ENCODE data around the gene TGFA. TPM values are rescaled to one million over a fixed set of nuclear protein-coding genes. Genes with fewer than 3 reads are reported as not detected.

TGFA gene
- total RNA-seq, 5 donors from 2014 or later (not counting 1 experiment from before 2014, with no cell fraction given): 1.2 to 8.3 (median 4.5) TPM

DNA sequence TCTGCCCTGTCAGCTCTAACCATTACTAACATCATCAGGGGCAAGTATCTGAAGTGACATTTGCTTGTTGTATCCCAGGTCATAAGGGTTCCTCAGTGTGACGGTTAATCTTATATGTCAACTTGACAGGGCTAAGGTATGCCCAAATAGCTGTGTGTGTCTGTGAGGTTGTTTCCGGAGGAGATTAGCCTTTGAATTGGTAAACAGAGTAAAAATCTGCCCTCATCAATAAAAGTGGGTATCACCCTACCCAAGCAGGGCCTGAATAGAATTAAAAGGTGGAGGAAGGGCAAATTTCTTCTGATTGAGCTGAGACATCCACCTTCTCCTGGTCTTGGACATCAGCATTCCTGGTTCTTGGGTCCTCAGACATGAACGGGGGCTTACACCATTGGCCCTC, 12.8 kb upstream of the TGFA start:
- Histone ChIP-seq H3K4me3 (ENCODE audit: control insufficient read depth in 1 of 2, extremely low read depth in 1 of 2, low read length in 1 of 2) (no peak overlapping the region), H3K4me1 (ENCODE audit: control insufficient read depth in 1 of 2, extremely low read depth in 1 of 2, insufficient read depth in 2 of 2, low read length in 2 of 2) (no peaks in the 10 kb centered on the region), H3K9me3 (no peaks in the 10 kb centered on the region), H3K36me3 (ENCODE audit: control insufficient read depth in 2 of 2, extremely low read depth in 1 of 2, insufficient read depth in 1 of 2, low read length in 1 of 2) (no peaks in the 10 kb centered on the region), H3K27ac (ENCODE audit: low read length) (no peak overlapping the region), H3K27me3 (replicated peaks in 1 of 2; ENCODE audit: control insufficient read depth in 2 of 2, extremely low read depth in 1 of 2, insufficient read depth in 2 of 2, low read length in 1 of 2) (peaks cover 0 to 6% of the 10 kb centered on the region in 2 experiments)
- no peak overlapping the region for H3K27ac Mint-ChIP-seq
- H3K36me3 Mint-ChIP-seq: no peaks in the 10 kb centered on the region
- CTCF ChIA-PET: no interaction called here
- WGBS (ENCODE audit: insufficient coverage): 77% methylated on average over 1 of the region's 3 CpGs
- no peaks in the 10 kb centered on the region for H3K9me3 Mint-ChIP-seq
- DNase-seq: no peak
- POLR2A ChIA-PET: no interaction called here
- ATAC-seq (replicated peaks in 1 of 4): no peak
- no peaks in the 10 kb centered on the region for H3K4me1 Mint-ChIP-seq
- H3K27me3 Mint-ChIP-seq: peaks cover 0 to 10% of the 10 kb centered on the region in 2 donors
- no peak overlapping the region for H3K4me3 Mint-ChIP-seq

DNA sequence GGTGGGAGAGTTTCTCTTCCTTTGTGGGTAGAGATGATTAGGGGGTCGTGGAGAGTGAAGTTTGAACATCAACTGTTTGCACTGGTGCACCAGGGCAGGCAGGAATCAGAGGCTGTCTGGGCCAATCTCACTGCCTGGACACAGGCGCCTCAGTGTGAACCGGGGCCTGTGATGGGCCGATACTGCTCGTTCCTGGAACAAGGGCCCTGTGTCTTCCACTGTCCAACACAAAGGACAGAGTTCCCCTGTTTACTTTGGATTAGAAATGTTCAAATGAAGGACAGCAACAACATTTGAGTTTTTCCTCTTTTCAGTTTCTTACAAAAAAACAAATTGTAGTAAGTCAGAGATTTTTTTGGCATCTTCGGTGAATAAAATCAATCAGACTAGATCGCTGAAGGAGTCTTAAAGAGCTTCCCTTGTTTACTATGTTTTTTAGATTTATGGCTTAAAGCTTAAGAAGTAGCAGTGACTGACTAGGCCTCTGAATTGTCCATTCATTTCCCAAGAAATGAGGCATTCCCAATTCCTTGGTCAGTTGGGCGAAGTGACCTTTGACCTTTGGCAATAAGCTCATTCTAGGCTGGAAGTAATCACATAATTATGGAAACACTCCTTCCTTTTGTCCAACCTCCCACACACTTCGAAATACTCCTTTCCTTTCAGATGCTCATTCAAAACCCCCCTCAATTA, 11.6 kb upstream of the TGFA start:
- H3K4me3 Mint-ChIP-seq: no peak overlapping the region
- 87% methylated on average over 3 of the region's 9 CpGs for WGBS (ENCODE audit: insufficient coverage)
- Histone ChIP-seq H3K36me3 (ENCODE audit: control insufficient read depth in 2 of 2, extremely low read depth in 1 of 2, insufficient read depth in 1 of 2, low read length in 1 of 2) (no peaks in the 10 kb centered on the region), H3K4me3 (ENCODE audit: control insufficient read depth in 1 of 2, extremely low read depth in 1 of 2, low read length in 1 of 2) (no peak overlapping the region), H3K27me3 (replicated peaks in 1 of 2; ENCODE audit: control insufficient read depth in 2 of 2, extremely low read depth in 1 of 2, insufficient read depth in 2 of 2, low read length in 1 of 2) (peaks cover 0 to 7% of the 10 kb centered on the region in 2 experiments), H3K9me3 (no peaks in the 10 kb centered on the region), H3K4me1 (ENCODE audit: control insufficient read depth in 1 of 2, extremely low read depth in 1 of 2, insufficient read depth in 2 of 2, low read length in 2 of 2) (no peaks in the 10 kb centered on the region), H3K27ac (ENCODE audit: low read length) (no peak overlapping the region)
- ATAC-seq (replicated peaks in 1 of 4) (no peak), DNase-seq (no peak)
- POLR2A ChIA-PET: no interaction called here
- peaks cover 4 to 16% of the 10 kb centered on the region in 2 donors for H3K27me3 Mint-ChIP-seq
- no peaks in the 10 kb centered on the region for H3K4me1 Mint-ChIP-seq
- no peaks in the 10 kb centered on the region for H3K36me3 Mint-ChIP-seq
- CTCF ChIA-PET: interaction anchor here in 1 of 2 donors (0.9 kb wide), 1 partner anchor 21 kb away, joined by 3 read pairs; no protein-coding TSS in a partner anchor
- no peak overlapping the region for H3K27ac Mint-ChIP-seq
- H3K9me3 Mint-ChIP-seq: no peaks in the 10 kb centered on the region

GRCh38 chr2:70561893-70562292, 8.3 kb upstream of the TGFA start:
- ATAC-seq (replicated peaks in 1 of 4) (no peak), DNase-seq (no peak)
- CTCF ChIA-PET: no interaction called here
- H3K4me3 ChIP-seq (ENCODE audit: control insufficient read depth in 1 of 2, extremely low read depth in 1 of 2, low read length in 1 of 2): no peak overlapping the region
- H3K9me3 Mint-ChIP-seq: no peaks in the 10 kb centered on the region
- peaks cover 17 to 32% of the 10 kb centered on the region in 2 donors for H3K27me3 Mint-ChIP-seq
- H3K9me3 ChIP-seq: no peaks in the 10 kb centered on the region
- POLR2A ChIA-PET: no interaction called here
- peaks cover 0 to 4% (median 0%) of the 10 kb centered on the region in 3 donors for H3K4me1 Mint-ChIP-seq
- H3K36me3 Mint-ChIP-seq: no peaks in the 10 kb centered on the region
- H3K27ac ChIP-seq (ENCODE audit: low read length): no peak overlapping the region
- no peak overlapping the region for H3K27ac Mint-ChIP-seq
- H3K27me3 ChIP-seq (replicated peaks in 1 of 2; ENCODE audit: control insufficient read depth in 2 of 2, extremely low read depth in 1 of 2, insufficient read depth in 2 of 2, low read length in 1 of 2): peaks cover 0 to 25% of the 10 kb centered on the region in 2 experiments
- no peaks in the 10 kb centered on the region for H3K36me3 ChIP-seq (ENCODE audit: control insufficient read depth in 2 of 2, extremely low read depth in 1 of 2, insufficient read depth in 1 of 2, low read length in 1 of 2)
- H3K4me3 Mint-ChIP-seq: no peak overlapping the region
- H3K4me1 ChIP-seq (ENCODE audit: control insufficient read depth in 1 of 2, extremely low read depth in 1 of 2, insufficient read depth in 2 of 2, low read length in 2 of 2): no peaks in the 10 kb centered on the region

DNA sequence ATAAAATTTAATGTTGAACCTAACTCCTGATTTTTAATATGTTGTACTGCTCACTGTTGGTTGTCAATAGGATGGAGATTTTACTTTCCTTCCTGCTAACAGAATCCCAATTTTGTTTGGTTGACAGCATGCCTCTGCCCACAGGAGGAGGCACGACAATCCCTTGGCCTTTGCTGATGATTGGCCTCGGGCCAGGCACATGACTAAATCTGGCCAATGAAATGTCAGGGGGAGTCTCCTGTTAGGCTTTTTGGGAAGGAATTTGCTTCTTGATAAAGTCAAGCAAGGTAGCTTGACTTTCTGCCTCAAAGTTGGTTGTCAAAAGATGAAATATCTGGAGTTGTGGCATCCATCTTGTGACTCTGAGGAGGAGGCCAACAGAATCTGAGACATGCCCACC, 6.8 kb upstream of the TGFA start:
- CTCF ChIA-PET: no interaction called here
- no peak for ATAC-seq (replicated peaks in 1 of 4)
- H3K27me3 Mint-ChIP-seq: peaks cover 17 to 32% of the 10 kb centered on the region in 2 donors
- Histone ChIP-seq H3K4me3 (ENCODE audit: control insufficient read depth in 1 of 2, extremely low read depth in 1 of 2, low read length in 1 of 2) (no peak overlapping the region), H3K27ac (ENCODE audit: low read length) (no peak overlapping the region), H3K9me3 (no peaks in the 10 kb centered on the region), H3K4me1 (ENCODE audit: control insufficient read depth in 1 of 2, extremely low read depth in 1 of 2, insufficient read depth in 2 of 2, low read length in 2 of 2) (peaks cover 0 to under 1% of the 10 kb centered on the region in 2 experiments), H3K27me3 (replicated peaks in 1 of 2; ENCODE audit: control insufficient read depth in 2 of 2, extremely low read depth in 1 of 2, insufficient read depth in 2 of 2, low read length in 1 of 2) (peaks cover 0 to 25% of the 10 kb centered on the region in 2 experiments), H3K36me3 (ENCODE audit: control insufficient read depth in 2 of 2, extremely low read depth in 1 of 2, insufficient read depth in 1 of 2, low read length in 1 of 2) (no peaks in the 10 kb centered on the region)
- no peak overlapping the region for H3K27ac Mint-ChIP-seq
- DNase-seq: no peak
- H3K36me3 Mint-ChIP-seq: no peaks in the 10 kb centered on the region
- H3K4me1 Mint-ChIP-seq: peaks cover 0 to 4% (median 0%) of the 10 kb centered on the region in 3 donors
- no peaks in the 10 kb centered on the region for H3K9me3 Mint-ChIP-seq
- 93% methylated on average over 2 of the region's 2 CpGs for WGBS (ENCODE audit: insufficient coverage)
- no peak overlapping the region for H3K4me3 Mint-ChIP-seq
- POLR2A ChIA-PET: no interaction called here

DNA sequence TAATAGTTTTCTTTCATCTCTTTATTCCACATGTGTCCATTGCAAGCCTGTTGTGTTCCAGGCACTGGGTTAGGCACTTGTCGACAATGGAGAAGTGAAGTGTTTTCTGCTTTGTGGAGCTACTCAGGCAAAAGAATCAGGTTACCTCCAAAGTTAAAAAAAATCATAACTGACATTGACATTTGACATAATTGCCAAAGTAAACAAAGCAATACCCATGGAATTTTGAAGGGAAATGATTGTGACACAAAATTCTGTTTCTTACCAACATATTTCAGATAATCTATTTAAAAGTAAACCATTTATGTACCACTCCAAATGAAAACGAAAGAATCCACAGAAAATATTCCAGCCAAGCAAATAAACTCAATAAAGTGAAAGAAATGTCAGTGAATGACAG, 6.4 kb upstream of the TGFA start:
- no CpG with 5 or more reads among the region's 2 CpGs for WGBS (ENCODE audit: insufficient coverage)
- Histone ChIP-seq H3K4me3 (ENCODE audit: control insufficient read depth in 1 of 2, extremely low read depth in 1 of 2, low read length in 1 of 2) (no peak overlapping the region), H3K27me3 (replicated peaks in 1 of 2; ENCODE audit: control insufficient read depth in 2 of 2, extremely low read depth in 1 of 2, insufficient read depth in 2 of 2, low read length in 1 of 2) (peaks cover 0 to 29% of the 10 kb centered on the region in 2 experiments), H3K9me3 (no peaks in the 10 kb centered on the region), H3K36me3 (ENCODE audit: control insufficient read depth in 2 of 2, extremely low read depth in 1 of 2, insufficient read depth in 1 of 2, low read length in 1 of 2) (no peaks in the 10 kb centered on the region), H3K27ac (ENCODE audit: low read length) (no peak overlapping the region), H3K4me1 (ENCODE audit: control insufficient read depth in 1 of 2, extremely low read depth in 1 of 2, insufficient read depth in 2 of 2, low read length in 2 of 2) (peaks cover under 1 to 5% of the 10 kb centered on the region in 2 experiments)
- Mint-ChIP-seq H3K4me3 (no peak overlapping the region), H3K4me1 (peaks cover 1 to 4% (median 2%) of the 10 kb centered on the region in 3 donors), H3K36me3 (no peaks in the 10 kb centered on the region), H3K27me3 (peaks cover 17 to 32% of the 10 kb centered on the region in 2 donors), H3K9me3 (no peaks in the 10 kb centered on the region), H3K27ac (no peak overlapping the region)
- POLR2A ChIA-PET: no interaction called here
- no peak for ATAC-seq (replicated peaks in 1 of 4)
- CTCF ChIA-PET: no interaction called here
- DNase-seq: no peak

- peaks cover 9 to 17% of the 10 kb centered on the region in 2 experiments for H3K4me1 ChIP-seq (ENCODE audit: control insufficient read depth in 1 of 2, extremely low read depth in 1 of 2, insufficient read depth in 2 of 2, low read length in 2 of 2)
- no peaks in the 10 kb centered on the region for H3K9me3 ChIP-seq
- H3K4me3 ChIP-seq (ENCODE audit: control insufficient read depth in 1 of 2, extremely low read depth in 1 of 2, low read length in 1 of 2): no peak overlapping the region
- H3K4me3 Mint-ChIP-seq: no peak overlapping the region
- no peak overlapping the region for H3K27ac Mint-ChIP-seq
- H3K36me3 Mint-ChIP-seq: no peaks in the 10 kb centered on the region
- no peak for ATAC-seq (replicated peaks in 1 of 4)
- WGBS (ENCODE audit: insufficient coverage): 79% methylated on average over 4 of the region's 5 CpGs
- no peaks in the 10 kb centered on the region for H3K9me3 Mint-ChIP-seq
- ChIA-PET CTCF (no interaction called here), POLR2A (interaction anchor here (0.5 to 0.6 kb wide), 3 partner anchors 15 to 1181 kb away, joined by 3 to 15 read pairs (median 5); no protein-coding TSS in a partner anchor)
- H3K4me1 Mint-ChIP-seq: peaks cover 9 to 13% (median 12%) of the 10 kb centered on the region in 3 donors
- H3K36me3 ChIP-seq (ENCODE audit: control insufficient read depth in 2 of 2, extremely low read depth in 1 of 2, insufficient read depth in 1 of 2, low read length in 1 of 2): no peaks in the 10 kb centered on the region
- no peak overlapping the region for H3K27ac ChIP-seq (ENCODE audit: low read length)
- peaks cover 0 to 38% of the 10 kb centered on the region in 2 experiments for H3K27me3 ChIP-seq (replicated peaks in 1 of 2; ENCODE audit: control insufficient read depth in 2 of 2, extremely low read depth in 1 of 2, insufficient read depth in 2 of 2, low read length in 1 of 2)
- H3K27me3 Mint-ChIP-seq: peaks cover 17 to 32% of the 10 kb centered on the region in 2 donors
- DNase-seq: no peak
Observed at GRCh38 chr2:70558195-70558808, 4.7 kb upstream of the TGFA start.

Measured in T-cell (primary cell).